OCI-LY1 (cell line): Measurements from ENCODE around the gene CASD1.

Experiments used
- EZH2 ChIP-seq: fragments of 200-600 bp; sonication (generic), shearing (Covaris generic); IDR thresholded peaks from 2 replicates; pipeline ENCODE4 v1.8.0; 2017; ENCODE audit warnings: borderline replicate concordance, mixed run types, mild to moderate bottlenecking, antibody characterized with exemption, low read length, moderate library complexity, mixed read lengths
- TF ChIP-seq, protein P1 (sequence below): fragments of 200-600 bp; sonication (generic), shearing (Covaris generic); IDR thresholded peaks from 2 replicates; pipeline ENCODE4 v1.5.1; 2017; ENCODE audit warnings: mild to moderate bottlenecking, antibody characterized with exemption, low read length, moderate library complexity, mixed read lengths

DNA sequence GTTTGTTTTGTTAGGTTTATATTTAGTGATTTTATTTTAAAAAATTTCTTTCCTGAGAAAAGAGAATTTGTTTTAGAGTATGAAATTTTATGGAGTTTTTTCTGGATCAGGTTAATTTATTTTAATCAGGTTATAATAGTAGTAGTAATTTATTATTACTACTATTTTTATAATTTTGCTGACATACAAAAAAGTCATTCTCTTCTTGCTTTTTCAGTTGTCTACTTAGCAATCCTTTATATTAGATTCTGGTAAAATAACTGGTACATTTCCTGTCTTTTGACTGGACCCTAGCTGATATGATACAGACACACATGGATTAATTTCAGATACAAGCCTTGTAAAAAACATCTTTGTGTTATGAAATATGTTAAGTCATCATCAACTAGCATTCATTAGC is 5.3 kb downstream of the CASD1 start:
- TF ChIP-seq, protein P1, sequence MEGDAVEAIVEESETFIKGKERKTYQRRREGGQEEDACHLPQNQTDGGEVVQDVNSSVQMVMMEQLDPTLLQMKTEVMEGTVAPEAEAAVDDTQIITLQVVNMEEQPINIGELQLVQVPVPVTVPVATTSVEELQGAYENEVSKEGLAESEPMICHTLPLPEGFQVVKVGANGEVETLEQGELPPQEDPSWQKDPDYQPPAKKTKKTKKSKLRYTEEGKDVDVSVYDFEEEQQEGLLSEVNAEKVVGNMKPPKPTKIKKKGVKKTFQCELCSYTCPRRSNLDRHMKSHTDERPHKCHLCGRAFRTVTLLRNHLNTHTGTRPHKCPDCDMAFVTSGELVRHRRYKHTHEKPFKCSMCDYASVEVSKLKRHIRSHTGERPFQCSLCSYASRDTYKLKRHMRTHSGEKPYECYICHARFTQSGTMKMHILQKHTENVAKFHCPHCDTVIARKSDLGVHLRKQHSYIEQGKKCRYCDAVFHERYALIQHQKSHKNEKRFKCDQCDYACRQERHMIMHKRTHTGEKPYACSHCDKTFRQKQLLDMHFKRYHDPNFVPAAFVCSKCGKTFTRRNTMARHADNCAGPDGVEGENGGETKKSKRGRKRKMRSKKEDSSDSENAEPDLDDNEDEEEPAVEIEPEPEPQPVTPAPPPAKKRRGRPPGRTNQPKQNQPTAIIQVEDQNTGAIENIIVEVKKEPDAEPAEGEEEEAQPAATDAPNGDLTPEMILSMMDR = no peak
- TF ChIP-seq EZH2 = no peak
